ENCODE measurements around the gene CALR3.
"Not testable (repeated sequence)": the region's sequence is repeated elsewhere in the genome, so short reads cannot be mapped to it uniquely, and the experiment has no call there.

Gene CALR3

GRCh38 chr19:16449330-16449961, 46.5 kb downstream of the CALR3 start:
- no peak for DNase-seq (ENCODE audit: low spot score in 2 of 2)

GRCh38 chr19:16448872-16449271, 47.1 kb downstream of the CALR3 start:
- not testable (repeated sequence) for H3K4me3 ChIP-seq, H3K4me1 ChIP-seq

More at GRCh38 chr19:16449330-16449961, 46.5 kb downstream of the CALR3 start:
- Histone ChIP-seq H3K4me3 (no peak overlapping the region), H3K4me1 (peaks cover 5% of the 10 kb centered on the region), H3K27me3 (ENCODE audit: low read depth) (no peaks in the 10 kb centered on the region), H3K36me3 (replicated peaks) (no peaks in the 10 kb centered on the region), H3K9me3 (peaks cover 3% of the 10 kb centered on the region; the same call in 1 of the 2 replicates)
- in situ Hi-C loops (cut with MboI; ENCODE audit: low sequenced_read_pairs), result no loop called here

DNA sequence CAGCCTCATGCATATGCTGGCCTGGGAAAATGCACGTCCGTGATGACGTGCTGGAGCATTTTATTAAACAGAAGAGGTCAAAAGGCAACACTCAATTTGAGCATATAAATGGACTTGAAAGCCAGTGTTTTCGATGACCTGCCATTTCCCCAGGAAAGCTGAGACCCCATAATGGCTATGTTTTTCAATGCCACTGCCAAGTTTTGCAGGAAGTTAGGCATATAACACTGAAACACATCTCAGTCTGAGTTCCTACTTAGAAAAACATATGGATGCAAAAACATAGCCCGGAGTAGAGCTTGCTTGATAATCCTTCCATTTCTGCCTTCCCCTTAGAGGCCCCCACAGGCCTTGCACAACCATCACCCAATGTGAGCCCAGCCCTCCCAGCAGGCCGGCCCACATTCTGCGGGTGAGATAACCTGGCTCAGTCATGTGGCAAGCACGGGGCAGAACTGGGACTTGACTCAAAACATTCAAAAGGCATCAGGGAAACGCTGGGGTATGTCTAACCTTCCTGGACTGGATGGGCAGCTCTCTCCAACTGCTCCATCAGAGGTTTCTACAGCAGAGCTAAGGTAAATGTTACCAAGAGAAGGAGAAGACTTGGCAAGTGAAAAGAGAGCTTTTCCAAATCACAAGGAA, 49.1 kb downstream of the CALR3 start:
- H3K4me3 ChIP-seq, result no peak overlapping the region
- in situ Hi-C loops (cut with MboI; ENCODE audit: low sequenced_read_pairs), result no loop called here
- H3K9me3 ChIP-seq, result peaks cover 3% of the 10 kb centered on the region; the same call in 1 of the 2 replicates
- no peaks in the 10 kb centered on the region for H3K36me3 ChIP-seq (replicated peaks)
- peaks cover 24% of the 10 kb centered on the region for H3K4me1 ChIP-seq
- DNase-seq (ENCODE audit: low spot score in 2 of 2), result peak in 1 of 2 experiments; percentile 28
- H3K27me3 ChIP-seq (ENCODE audit: low read depth), result no peaks in the 10 kb centered on the region

More at GRCh38 chr19:16448872-16449271, 47.1 kb downstream of the CALR3 start:
- H3K27me3 ChIP-seq (ENCODE audit: low read depth); DNase-seq (ENCODE audit: low spot score in 2 of 2); in situ Hi-C loops (cut with MboI; ENCODE audit: low sequenced_read_pairs); H3K36me3 ChIP-seq (replicated peaks); H3K9me3 ChIP-seq: not testable (repeated sequence)

DNA sequence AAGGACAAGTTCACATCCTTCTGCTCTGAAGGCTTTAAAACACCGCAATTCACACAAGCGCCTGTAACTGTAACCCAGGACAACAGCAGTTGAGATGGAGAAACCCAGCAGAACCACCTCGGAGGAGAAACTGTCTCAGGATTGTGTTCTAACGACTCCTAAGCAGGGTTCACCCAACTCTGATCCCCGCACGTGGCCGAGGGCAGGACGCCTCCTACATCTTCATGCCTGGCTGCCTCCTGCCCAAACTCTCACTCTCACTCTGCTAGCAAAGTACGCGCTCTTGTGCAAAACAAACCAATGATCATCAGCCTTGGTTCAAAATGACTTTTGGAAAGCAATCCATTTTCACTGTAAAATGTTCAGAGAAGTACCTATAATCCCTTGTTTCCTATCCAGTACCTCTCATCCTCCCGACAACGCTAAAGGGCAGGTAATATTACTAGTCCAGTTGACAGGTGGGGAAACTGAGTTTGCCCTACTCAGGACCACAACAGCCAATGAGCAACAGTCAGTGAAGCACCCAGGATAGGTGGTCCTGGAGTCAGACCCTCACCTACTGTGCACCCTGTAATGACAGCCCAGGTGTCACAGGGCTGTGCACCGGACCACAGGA, 49.8 kb downstream of the CALR3 start:
- in situ Hi-C loops (cut with MboI; ENCODE audit: low sequenced_read_pairs), result no loop called here
- no peak for DNase-seq (ENCODE audit: low spot score in 2 of 2)
- H3K36me3 ChIP-seq (replicated peaks), result peaks cover under 1% of the 10 kb centered on the region; the same call in 1 of the 2 replicates
- peaks cover 24% of the 10 kb centered on the region for H3K4me1 ChIP-seq
- peaks cover 3% of the 10 kb centered on the region; the same call in 1 of the 2 replicates for H3K9me3 ChIP-seq
- no peaks in the 10 kb centered on the region for H3K27me3 ChIP-seq (ENCODE audit: low read depth)
- no peak overlapping the region for H3K4me3 ChIP-seq

- H3K36me3 ChIP-seq (replicated peaks), result peaks cover 8% of the 10 kb centered on the region
- H3K4me1 ChIP-seq, result peaks cover 24% of the 10 kb centered on the region
- no peaks in the 10 kb centered on the region for H3K27me3 ChIP-seq (ENCODE audit: low read depth)
- H3K4me3 ChIP-seq, result no peak overlapping the region
- no peak for DNase-seq (ENCODE audit: low spot score in 2 of 2)
- peaks cover 3% of the 10 kb centered on the region; the same call in 1 of the 2 replicates for H3K9me3 ChIP-seq
- in situ Hi-C loops (cut with MboI; ENCODE audit: low sequenced_read_pairs), result no loop called here
Measured at GRCh38 chr19:16445238-16446107, 50.5 kb downstream of the CALR3 start.

- in situ Hi-C loops (cut with MboI; ENCODE audit: low sequenced_read_pairs), result no loop called here
- DNase-seq (ENCODE audit: low spot score in 2 of 2), result no peak
- Histone ChIP-seq H3K4me1 (peaks cover 24% of the 10 kb centered on the region), H3K27me3 (ENCODE audit: low read depth) (no peaks in the 10 kb centered on the region), H3K9me3 (peaks cover 2% of the 10 kb centered on the region; the same call in 1 of the 2 replicates), H3K36me3 (replicated peaks) (peaks cover 12% of the 10 kb centered on the region), H3K4me3 (no peak overlapping the region)
Measured at GRCh38 chr19:16444269-16444600, 51.7 kb downstream of the CALR3 start.

- peak; percentile 34 to 40 for DNase-seq (ENCODE audit: low spot score in 2 of 2)
- in situ Hi-C loops (cut with MboI; ENCODE audit: low sequenced_read_pairs), result no loop called here
- H3K4me3 ChIP-seq, result no peak overlapping the region
Measured at GRCh38 chr19:16442386-16443276, 53.3 kb downstream of the CALR3 start.

GRCh38 chr19:16441661-16442162, 54.3 kb downstream of the CALR3 start:
- in situ Hi-C loops (cut with MboI; ENCODE audit: low sequenced_read_pairs), result no loop called here
- peaks cover 19% of the 10 kb centered on the region for H3K4me1 ChIP-seq

More at GRCh38 chr19:16442386-16443276, 53.3 kb downstream of the CALR3 start:
- Histone ChIP-seq H3K9me3 (no peaks in the 10 kb centered on the region), H3K4me1 (peaks cover 19% of the 10 kb centered on the region), H3K36me3 (replicated peaks) (peaks cover 14% of the 10 kb centered on the region), H3K27me3 (ENCODE audit: low read depth) (no peaks in the 10 kb centered on the region)

DNA sequence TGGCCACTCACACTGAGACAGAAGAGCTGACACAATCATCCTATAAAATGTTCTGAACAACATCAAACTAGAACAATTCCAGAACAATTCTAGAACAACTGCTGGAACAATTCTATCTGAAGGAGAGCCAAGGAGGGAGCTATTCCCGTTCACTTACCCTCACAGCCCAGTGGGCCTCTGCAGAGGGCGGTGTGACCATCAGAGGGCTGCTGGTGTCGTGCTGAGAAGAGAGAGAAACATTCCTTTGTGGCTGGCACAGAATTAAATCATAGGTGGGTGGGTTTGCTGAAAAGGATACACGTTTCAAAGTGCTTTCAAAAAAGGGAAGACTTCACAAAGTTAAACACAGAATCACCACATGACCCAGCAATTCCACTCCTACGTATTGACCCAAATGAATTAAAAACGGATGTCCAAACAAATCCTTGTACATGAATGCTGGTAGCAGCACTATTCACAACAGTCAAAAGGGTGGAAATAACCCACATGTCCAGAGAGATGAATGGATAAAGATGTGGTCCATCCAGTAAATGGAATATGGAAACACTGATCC, 59.1 kb downstream of the CALR3 start:
- no peak for DNase-seq (ENCODE audit: low spot score in 2 of 2)
- Histone ChIP-seq H3K9me3 (no peaks in the 10 kb centered on the region), H3K4me1 (peaks cover under 1% of the 10 kb centered on the region; the same call in 1 of the 2 replicates), H3K27me3 (ENCODE audit: low read depth) (no peaks in the 10 kb centered on the region), H3K4me3 (no peak overlapping the region), H3K36me3 (replicated peaks) (peaks cover 58% of the 10 kb centered on the region)
- in situ Hi-C loops (cut with MboI; ENCODE audit: low sequenced_read_pairs), result no loop called here

More at GRCh38 chr19:16441661-16442162, 54.3 kb downstream of the CALR3 start:
- DNase-seq (ENCODE audit: low spot score in 2 of 2), result peak; percentile 36 to 77
- Histone ChIP-seq H3K4me3 (no peak overlapping the region), H3K27me3 (ENCODE audit: low read depth) (no peaks in the 10 kb centered on the region), H3K36me3 (replicated peaks) (peaks cover 20% of the 10 kb centered on the region), H3K9me3 (no peaks in the 10 kb centered on the region)

GRCh38 chr19:16435999-16436650, 59.8 kb downstream of the CALR3 start:
- H3K9me3 ChIP-seq, result no peaks in the 10 kb centered on the region
- H3K27me3 ChIP-seq (ENCODE audit: low read depth), result no peaks in the 10 kb centered on the region
- no peaks in the 10 kb centered on the region for H3K4me1 ChIP-seq
- in situ Hi-C loops (cut with MboI; ENCODE audit: low sequenced_read_pairs), result no loop called here
- peaks cover 60% of the 10 kb centered on the region for H3K36me3 ChIP-seq (replicated peaks)
- no peak overlapping the region for H3K4me3 ChIP-seq
- no peak for DNase-seq (ENCODE audit: low spot score in 2 of 2)

- Histone ChIP-seq H3K36me3 (replicated peaks) (peaks cover 57% of the 10 kb centered on the region), H3K9me3 (no peaks in the 10 kb centered on the region), H3K27me3 (ENCODE audit: low read depth) (no peaks in the 10 kb centered on the region), H3K4me1 (no peaks in the 10 kb centered on the region), H3K4me3 (no peak overlapping the region)
- DNase-seq (ENCODE audit: low spot score in 2 of 2), result no peak
- in situ Hi-C loops (cut with MboI; ENCODE audit: low sequenced_read_pairs), result no loop called here
Measured at GRCh38 chr19:16435238-16435917, 60.6 kb downstream of the CALR3 start.

Data from HAP-1 (cell line).